ENCODE results near the gene GNPTG. TPM values are rescaled to one million over a fixed set of nuclear protein-coding genes. Genes with fewer than 3 reads are reported as not detected.

Gene GNPTG
- total and polyA plus RNA-seq, 9 of the 15 experiments (the other 6 are each of a cell fraction or from before 2014, with no cell fraction given), result 0.69 to 33.3 (median 13.6) TPM

GRCh38 chr16:1378804-1379303 is 27.1 kb downstream of the GNPTG start (continued):
- TF ChIP-seq ZEB2 (IDR thresholded peaks at IDR 0.05) (peak; percentile 61; the same call in 1 of the 2 replicates), KLF6 (CRISPR knock-in tag; IDR thresholded peaks at IDR 0.05; ENCODE audit: borderline replicate concordance) (no peak), CREB3L1 (IDR thresholded peaks at IDR 0.05; ENCODE audit: borderline replicate concordance, low read depth) (no peak), ZFP30 (CRISPR knock-in tag; IDR thresholded peaks at IDR 0.05; ENCODE audit: borderline replicate concordance) (no peak), RREB1 (CRISPR knock-in tag; IDR thresholded peaks at IDR 0.05) (no peak), CCNT2 (IDR thresholded peaks at IDR 0.05; ENCODE audit: borderline replicate concordance, extremely low read depth, insufficient read length, low read depth, low read length) (peak; percentile 91), ZSCAN29 (IDR thresholded peaks at IDR 0.05) (0 out of 2 replicates have a peak, but pooled peaks have one; percentile 2), FOSL1 (tag; conservative IDR thresholded peaks at IDR 0.05) (peak; percentile 96), TCF7 (IDR thresholded peaks at IDR 0.05; ENCODE audit: borderline replicate concordance) (no peak), JUNB (CRISPR knock-in tag; conservative IDR thresholded peaks at IDR 0.05) (no peak; the same call in 1 of the 2 replicates), ZKSCAN3 (CRISPR knock-in tag; IDR thresholded peaks at IDR 0.05) (no peak), POU5F1 (IDR thresholded peaks at IDR 0.05; ENCODE audit: borderline replicate concordance, low read depth, low read length, partially characterized antibody) (no peak), KDM4B (IDR thresholded peaks at IDR 0.05; ENCODE audit: borderline replicate concordance in 2 of 2, low read depth in 1 of 2) (no peak), ZNF253 (CRISPR knock-in tag; conservative IDR thresholded peaks at IDR 0.05) (no peak), MTA3 (IDR thresholded peaks at IDR 0.05; ENCODE audit: borderline replicate concordance) (peak; percentile 88), ZNF695 (CRISPR knock-in tag; IDR thresholded peaks at IDR 0.05) (no peak), ZNF436 (CRISPR knock-in tag; IDR thresholded peaks at IDR 0.05) (no peak), HDAC6 (IDR thresholded peaks at IDR 0.05; ENCODE audit: low read depth, low read length) (no peak), KLF13 (tag; IDR thresholded peaks at IDR 0.05; ENCODE audit: borderline replicate concordance, low read depth) (no peak)
- TF ChIP-seq, protein P1, sequence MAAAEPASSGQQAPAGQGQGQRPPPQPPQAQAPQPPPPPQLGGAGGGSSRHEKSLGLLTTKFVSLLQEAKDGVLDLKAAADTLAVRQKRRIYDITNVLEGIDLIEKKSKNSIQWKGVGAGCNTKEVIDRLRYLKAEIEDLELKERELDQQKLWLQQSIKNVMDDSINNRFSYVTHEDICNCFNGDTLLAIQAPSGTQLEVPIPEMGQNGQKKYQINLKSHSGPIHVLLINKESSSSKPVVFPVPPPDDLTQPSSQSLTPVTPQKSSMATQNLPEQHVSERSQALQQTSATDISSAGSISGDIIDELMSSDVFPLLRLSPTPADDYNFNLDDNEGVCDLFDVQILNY (CRISPR knock-in tag; IDR thresholded peaks at IDR 0.05), result no peak
